WI38 (cell line): Measurements from ENCODE around the gene BANP.
"Not testable (repeated sequence)": the region's sequence is repeated elsewhere in the genome, so short reads cannot be mapped to it uniquely, and the experiment has no call there.

ENCODE experiments used
- H3K4me3 ChIP-seq: 2 replicates; pipeline ENCODE4 v1.5.1; 2011; ENCODE audit warnings: low read depth, mild to moderate bottlenecking, control low read depth, low read length
- CTCF ChIP-seq: IDR thresholded peaks from 2 replicates; pipeline ENCODE4 v1.5.1; 2012; ENCODE audit warnings: low read depth, mild to moderate bottlenecking, control low read depth, low read length

Gene BANP

GRCh38 chr16:88035292-88035691 lies 84.1 kb downstream of the BANP start:
- no peak overlapping the region for H3K4me3 ChIP-seq
- no peak for TF ChIP-seq CTCF

- not testable (repeated sequence) for H3K4me3 ChIP-seq
These were observed 84.8 kb downstream of the BANP start for GRCh38 chr16:88035884-88036639.

- not testable (repeated sequence) for H3K4me3 ChIP-seq
These were observed 85.4 kb downstream of the BANP start for GRCh38 chr16:88036640-88036996.

GRCh38 chr16:88037359-88037758 lies 86.1 kb downstream of the BANP start:
- not testable (repeated sequence) for H3K4me3 ChIP-seq

GRCh38 chr16:88037876-88038525 lies 86.8 kb downstream of the BANP start:
- not testable (repeated sequence) for H3K4me3 ChIP-seq

- not testable (repeated sequence) for H3K4me3 ChIP-seq
These were observed 87.3 kb downstream of the BANP start for GRCh38 chr16:88038526-88038908.

GRCh38 chr16:88039591-88039990 lies 88.4 kb downstream of the BANP start:
- no peak for TF ChIP-seq CTCF
- no peak overlapping the region for H3K4me3 ChIP-seq

GRCh38 chr16:88040196-88040876 lies 89.1 kb downstream of the BANP start:
- not testable (repeated sequence) for H3K4me3 ChIP-seq

- not testable (repeated sequence) for H3K4me3 ChIP-seq
These were observed 89.6 kb downstream of the BANP start for GRCh38 chr16:88040877-88041244.

- not testable (repeated sequence) for H3K4me3 ChIP-seq
These were observed 90.3 kb downstream of the BANP start for GRCh38 chr16:88041506-88041905.

- not testable (repeated sequence) for H3K4me3 ChIP-seq
These were observed 90.8 kb downstream of the BANP start for GRCh38 chr16:88041986-88042562.

GRCh38 chr16:88043208-88043910 lies 92.1 kb downstream of the BANP start:
- not testable (repeated sequence) for H3K4me3 ChIP-seq

- not testable (repeated sequence) for H3K4me3 ChIP-seq
These were observed 92.9 kb downstream of the BANP start for GRCh38 chr16:88044121-88044581.

- H3K4me3 ChIP-seq, result not testable (repeated sequence)
These were observed 94.1 kb downstream of the BANP start for GRCh38 chr16:88045361-88045760.
